Raji (cell line): ENCODE results near the gene COG2.
A peak's percentile ranks its signal among the peaks of the same experiment; 100 is the strongest.

Experiments used
- POLR2A ChIP-seq: IDR thresholded peaks from 2 replicates; pipeline ENCODE4 v1.6.1; 2011; ENCODE audit warnings: low read depth, low read length, control low read depth; ENCODE audit not compliant: insufficient read depth

The COG2 gene

GRCh38 chr1:230642263-230642959, at the start of gene COG2:
TSS of gene COG2 (plus strand) at chr1:230642481. CDS start at chr1:230642607, 126 bp downstream.
- TF ChIP-seq POLR2A, result peak; percentile 88

- TF ChIP-seq POLR2A, result no peak
These were observed 49.4 kb upstream of the COG2 start for GRCh38 chr1:230592848-230593414.

GRCh38 chr1:230594214-230594773, 48.0 kb upstream of the COG2 start:
- TF ChIP-seq POLR2A, result no peak

- TF ChIP-seq POLR2A, result no peak
These were observed 47.1 kb upstream of the COG2 start for GRCh38 chr1:230595181-230595580.

- TF ChIP-seq POLR2A, result no peak
These were observed 46.0 kb upstream of the COG2 start for GRCh38 chr1:230596306-230596705.

GRCh38 chr1:230598745-230599144, 43.5 kb upstream of the COG2 start:
- no peak for TF ChIP-seq POLR2A

- TF ChIP-seq POLR2A, result no peak
These were observed 42.2 kb upstream of the COG2 start for GRCh38 chr1:230599926-230600656.

GRCh38 chr1:230609208-230609607, 33.1 kb upstream of the COG2 start:
- no peak for TF ChIP-seq POLR2A

- TF ChIP-seq POLR2A, result no peak
These were observed 31.7 kb upstream of the COG2 start for GRCh38 chr1:230610589-230610988.

- TF ChIP-seq POLR2A, result no peak
These were observed 31.0 kb upstream of the COG2 start for GRCh38 chr1:230611128-230611877.

- no peak for TF ChIP-seq POLR2A
These were observed 30.4 kb upstream of the COG2 start for GRCh38 chr1:230611878-230612235.

- TF ChIP-seq POLR2A, result no peak
These were observed 29.6 kb upstream of the COG2 start for GRCh38 chr1:230612651-230613050.

GRCh38 chr1:230614121-230614520, 28.2 kb upstream of the COG2 start:
- no peak for TF ChIP-seq POLR2A

- no peak for TF ChIP-seq POLR2A
These were observed 23.7 kb upstream of the COG2 start for GRCh38 chr1:230618537-230618936.

- TF ChIP-seq POLR2A, result no peak
These were observed 21.5 kb upstream of the COG2 start for GRCh38 chr1:230620649-230621323.
